PC-9 (cell line): ENCODE measurements around the gene PTPRD. TPM values are rescaled to one million over a fixed set of nuclear protein-coding genes. Genes with fewer than 3 reads are reported as not detected.

ENCODE experiments used
- BruUV-seq: library from RNA; stranded (reverse); fragments of 400-500 nt; replicated peaks from 2 replicates; lab custom pipeline; 2021; lab: Mats Ljungman, UMichigan
- CTCF ChIA-PET: fragments of 300-600 bp; sonication (Branson Sonifier 250); formaldehyde crosslinking; loops from one replicate; lab custom pipeline; 2022; ENCODE audit warnings: antibody characterized with exemption; lab: Charles Lee
- POLR2A ChIA-PET: fragments of 300-600 bp; sonication (Branson Sonifier 250); formaldehyde crosslinking; loops from one replicate; lab custom pipeline; 2022; ENCODE audit warnings: antibody characterized with exemption; ENCODE audit not compliant: unreplicated experiment; lab: Charles Lee
- DNase-seq, 2 experiments: peaks; one replicate each; pipeline versions ENCODE4 v3.0.0 to v3.0.0-alpha.2; 2015 to 2022; ENCODE audit warnings: mixed read lengths in 1 of 2
- H2AFZ ChIP-seq: fragments of 200-600 bp; sonication (generic); 2 replicates; pipeline ENCODE4 v1.8.1; 2017; ENCODE audit warnings: antibody characterized with exemption
- H3F3A ChIP-seq: fragments of 200-600 bp; sonication (generic); 2 replicates; pipeline ENCODE4 v1.8.1; 2017; ENCODE audit warnings: antibody characterized with exemption, mild to moderate bottlenecking, low read depth; ENCODE audit not compliant: insufficient read depth
- H3K27ac ChIP-seq: fragments of 200-600 bp; sonication (generic); 2 replicates; pipeline ENCODE4 v1.6.1; 2016; ENCODE audit warnings: mixed run types
- H3K27me3 ChIP-seq: fragments of 200-600 bp; sonication (generic); 2 replicates; pipeline ENCODE4 v1.6.1; 2016; ENCODE audit warnings: low read depth, mixed run types; ENCODE audit not compliant: insufficient read depth
- H3K36me3 ChIP-seq: fragments of 200-600 bp; sonication (generic); 2 replicates; pipeline ENCODE4 v1.6.1; 2016; ENCODE audit warnings: low read depth, mixed run types
- H3K4me1 ChIP-seq: fragments of 200-600 bp; sonication (generic); replicated peaks from 2 replicates; pipeline ENCODE4 v1.6.1; 2016; ENCODE audit warnings: mixed run types; ENCODE audit not compliant: insufficient read depth
- H3K4me2 ChIP-seq: fragments of 200-600 bp; sonication (generic); 2 replicates; pipeline ENCODE4 v1.6.1; 2017; ENCODE audit warnings: mixed run types
- H3K4me3 ChIP-seq: fragments of 200-600 bp; sonication (generic); 2 replicates; pipeline ENCODE4 v1.6.1; 2016; ENCODE audit warnings: mixed run types
- H3K79me2 ChIP-seq: fragments of 200-600 bp; sonication (generic); 2 replicates; pipeline ENCODE4 v1.6.1; 2017; ENCODE audit warnings: low read depth, mixed run types
- H3K9me2 ChIP-seq: fragments of 200-600 bp; sonication (generic); 2 replicates; pipeline ENCODE4 v1.8.1; 2017; ENCODE audit warnings: mild to moderate bottlenecking; ENCODE audit not compliant: insufficient read depth
- H3K9me3 ChIP-seq: fragments of 200-600 bp; sonication (generic); 2 replicates; pipeline ENCODE4 v1.8.1; 2016; ENCODE audit warnings: low read depth; ENCODE audit not compliant: insufficient read depth
- H4K20me1 ChIP-seq: fragments of 200-600 bp; sonication (generic); 2 replicates; pipeline ENCODE4 v1.8.1; 2017; ENCODE audit not compliant: insufficient read depth
- CTCF ChIP-seq: fragments of 200-600 bp; sonication (generic); conservative IDR thresholded peaks from 2 replicates; pipeline ENCODE4 v1.6.1; 2017; ENCODE audit warnings: mixed run types, antibody characterized with exemption, mild to moderate bottlenecking, moderate library complexity
- EZH2 ChIP-seq: fragments of 200-600 bp; sonication (generic); IDR thresholded peaks from 2 replicates; pipeline ENCODE4 v1.8.0; 2017; ENCODE audit warnings: antibody characterized with exemption, low read depth
- intact Hi-C: fragments of 100-400 bp; cut with micrococcal nuclease; formaldehyde crosslinking; loops from one replicate; pipeline ENCODE4 v1.10.0; 2022; ENCODE audit not compliant: unreplicated experiment
- total RNA-seq: library from RNA; stranded (reverse); gene quantifications from 2 replicates; pipeline ENCODE4 v1.2.3, GENCODE V29; 2021

PTPRD gene
- total RNA-seq, 1 experiment from 2014 or later, result not detected

DNA sequence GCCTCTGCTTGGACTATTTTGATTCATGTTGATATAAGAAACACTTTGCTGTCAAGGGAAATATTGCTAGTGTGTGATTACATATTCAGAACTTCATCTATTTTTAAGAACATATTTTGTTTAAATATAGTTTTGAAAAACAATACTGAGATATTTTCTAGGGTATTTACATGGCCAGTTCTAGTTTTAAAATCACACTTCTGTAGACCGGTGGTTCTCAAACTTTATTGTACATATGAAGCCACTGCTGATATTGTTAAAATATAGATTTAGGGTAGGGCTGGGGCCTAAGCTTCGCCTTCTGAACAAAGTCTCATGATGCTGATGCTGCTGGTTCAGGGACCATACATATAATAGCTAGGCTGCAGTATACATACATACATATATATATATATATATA, 1000.0 kb downstream of the PTPRD start:
- Histone ChIP-seq H3F3A (no peaks in the 10 kb centered on the region), H3K4me2 (no peak overlapping the region)

GRCh38 chr9:9612270-9612669, 1000.5 kb downstream of the PTPRD start:
- POLR2A ChIA-PET, result no interaction called here
- no peaks in the 10 kb centered on the region for H4K20me1 ChIP-seq

More for the DNA sequence above, 1000.0 kb downstream of the PTPRD start:
- H3K27me3 ChIP-seq, result no peaks in the 10 kb centered on the region
- no peaks in the 10 kb centered on the region for H4K20me1 ChIP-seq
- no peak for DNase-seq
- no peaks in the 10 kb centered on the region for H3K9me2 ChIP-seq
- H2AFZ ChIP-seq, result no peak overlapping the region
- no peaks in the 10 kb centered on the region for H3K9me3 ChIP-seq
- no TSS peak for BruUV-seq
- ChIA-PET CTCF (no interaction called here), POLR2A (no interaction called here)
- TF ChIP-seq EZH2 (no peak), CTCF (no peak)
- H3K27ac ChIP-seq, result no peak overlapping the region
- no peaks in the 10 kb centered on the region for H3K79me2 ChIP-seq
- H3K4me1 ChIP-seq, result no peaks in the 10 kb centered on the region
- H3K36me3 ChIP-seq, result no peaks in the 10 kb centered on the region
- intact Hi-C loops, result no loop called here
- H3K4me3 ChIP-seq, result no peak overlapping the region

DNA sequence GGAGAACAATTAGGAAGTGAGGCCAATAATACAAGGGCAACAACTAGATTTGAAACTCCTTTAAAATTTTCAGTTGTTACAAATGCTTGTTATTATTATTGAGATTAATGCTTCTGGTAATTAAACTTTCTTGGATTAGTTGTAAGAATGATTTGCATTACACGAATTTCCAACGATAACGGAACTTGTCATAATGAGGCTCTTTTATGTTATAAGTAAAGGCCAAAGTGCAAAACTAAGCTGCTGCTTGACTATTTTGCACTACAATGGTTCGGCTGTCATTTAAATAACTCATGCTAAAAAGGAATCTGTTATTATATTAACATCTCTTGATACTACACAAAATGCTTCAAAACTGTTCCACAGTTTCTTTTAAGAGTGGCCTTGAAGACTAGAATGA, 1007.1 kb downstream of the PTPRD start:
- intact Hi-C loops, result no loop called here
- no TSS peak for BruUV-seq
- no peaks in the 10 kb centered on the region for H3F3A ChIP-seq
- no peaks in the 10 kb centered on the region for H3K9me2 ChIP-seq
- no peak overlapping the region for H3K4me2 ChIP-seq
- no peak for DNase-seq
- H3K27ac ChIP-seq, result no peak overlapping the region
- ChIA-PET POLR2A (no interaction called here), CTCF (no interaction called here)
- H3K79me2 ChIP-seq, result no peaks in the 10 kb centered on the region
- H3K9me3 ChIP-seq, result no peaks in the 10 kb centered on the region
- no peak overlapping the region for H3K4me3 ChIP-seq
- H3K36me3 ChIP-seq, result no peaks in the 10 kb centered on the region
- TF ChIP-seq CTCF, result no peak
- no peak for TF ChIP-seq EZH2
- H3K27me3 ChIP-seq, result no peaks in the 10 kb centered on the region
- no peak overlapping the region for H2AFZ ChIP-seq
- H4K20me1 ChIP-seq, result no peaks in the 10 kb centered on the region
- H3K4me1 ChIP-seq, result no peaks in the 10 kb centered on the region

More at GRCh38 chr9:9612270-9612669, 1000.5 kb downstream of the PTPRD start:
- H3K9me2 ChIP-seq, result no peaks in the 10 kb centered on the region
- H3F3A ChIP-seq, result no peaks in the 10 kb centered on the region
- H3K4me1 ChIP-seq, result no peaks in the 10 kb centered on the region
- DNase-seq, result no peak
- no peaks in the 10 kb centered on the region for H3K79me2 ChIP-seq
- H3K36me3 ChIP-seq, result no peaks in the 10 kb centered on the region
- no peak overlapping the region for H3K4me3 ChIP-seq
- TF ChIP-seq CTCF (no peak), EZH2 (no peak)
- H3K4me2 ChIP-seq, result no peak overlapping the region
- H2AFZ ChIP-seq, result no peak overlapping the region
- CTCF ChIA-PET, result no interaction called here
- H3K9me3 ChIP-seq, result no peaks in the 10 kb centered on the region
- no peaks in the 10 kb centered on the region for H3K27me3 ChIP-seq
- intact Hi-C loops, result no loop called here
- H3K27ac ChIP-seq, result no peak overlapping the region
- BruUV-seq, result no TSS peak
